Testis (tissue), 3 donors: ENCODE measurements around the gene GJB5. TPM values are rescaled to one million over a fixed set of nuclear protein-coding genes. Genes with fewer than 3 reads are reported as not detected.

Experiments
- DNase-seq: peaks from one replicate; pipeline ENCODE4 v3.0.0-alpha.2; 2019
- H3K27ac ChIP-seq, 2 donors: fragments of 200-600 bp; sonication (generic); one replicate each; pipeline ENCODE4 v1.5.1; 2019
- H3K27me3 ChIP-seq: fragments of 200-600 bp; sonication (generic); one replicate; pipeline ENCODE4 v1.5.1; 2019
- H3K36me3 ChIP-seq: fragments of 200-600 bp; sonication (generic); one replicate; pipeline ENCODE4 v1.5.1; 2017; ENCODE audit warnings: low read depth; ENCODE audit errors: missing control alignments
- H3K4me1 ChIP-seq: fragments of 200-600 bp; sonication (generic); one replicate; pipeline ENCODE4 v1.5.1; 2019
- H3K4me3 ChIP-seq, 2 donors: fragments of 200-600 bp; sonication (generic); one replicate each; pipeline ENCODE4 v1.5.1; 2017 to 2019
- H3K9me3 ChIP-seq: fragments of 200-600 bp; sonication (generic); one replicate; pipeline ENCODE4 v1.5.1; 2017
- POLR2A ChIP-seq: fragments of 450-650 bp; IDR thresholded peaks from one replicate; pipeline ENCODE4 v1.6.1; 2017; ENCODE audit warnings: antibody characterized with exemption, mild to moderate bottlenecking, moderate library complexity
- WGBS, 2 donors: methylation state at CpG; one replicate each; pipeline ENCODE4 v1.1.5; 2018; 5-methylcytosine and 5-hydroxymethylcytosine counted together
- intact Hi-C: fragments of 100-400 bp; cut with DNase I; formaldehyde crosslinking; loops from one replicate; pipeline ENCODE4 v1.15.1; 2023; ENCODE audit warnings: low total_unique reads
- polyA plus RNA-seq: library from polyadenylated mRNA; stranded (reverse); fragments of 350-450 nt; fragmentation: Illumina TruSeq; extraction: RNeasy Lipid Tissue Mini Kit (QIAGEN cat#74804); gene quantifications from one replicate; pipeline ENCODE4 v1.2.3, GENCODE V29; 2014; ENCODE audit warnings: low read depth, low replicate concordance; ENCODE audit not compliant: insufficient read depth
- total RNA-seq, 2 donors: library from RNA; depleted of rRNA; stranded (reverse); fragments of >200 nt; gene quantifications; one replicate each; pipeline ENCODE4 v1.2.3, GENCODE V29; 2016
- TF ChIP-seq, protein P1 (sequence below), 3 experiments: fragments of 450-650 bp in 2 of 3; fragments of 200-600 bp in 1 of 3; sonication (generic) in 1 of 3; IDR thresholded peaks; one replicate each; pipeline ENCODE4 v1.5.1; 2016 to 2019; ENCODE audit warnings: antibody characterized with exemption in 3 of 3, mild to moderate bottlenecking in 2 of 3, moderate library complexity in 1 of 3

Gene GJB5
- total and polyA plus RNA-seq, 3 donors from 2014 or later: not detected

DNA sequence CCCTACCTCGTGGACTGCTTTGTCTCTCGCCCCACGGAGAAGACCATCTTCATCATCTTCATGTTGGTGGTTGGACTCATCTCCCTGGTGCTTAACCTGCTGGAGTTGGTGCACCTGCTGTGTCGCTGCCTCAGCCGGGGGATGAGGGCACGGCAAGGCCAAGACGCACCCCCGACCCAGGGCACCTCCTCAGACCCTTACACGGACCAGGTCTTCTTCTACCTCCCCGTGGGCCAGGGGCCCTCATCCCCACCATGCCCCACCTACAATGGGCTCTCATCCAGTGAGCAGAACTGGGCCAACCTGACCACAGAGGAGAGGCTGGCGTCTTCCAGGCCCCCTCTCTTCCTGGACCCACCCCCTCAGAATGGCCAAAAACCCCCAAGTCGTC is 39.9 kb downstream of the GJB5 start:
- intact Hi-C loops: loop anchor here (5.0 kb wide), 1 partner anchor 58 kb away; no protein-coding TSS in a partner anchor
- H3K27ac ChIP-seq: no peak overlapping the region
- H3K4me3 ChIP-seq: no peak overlapping the region
- H3K4me1 ChIP-seq: peaks cover 5% of the 10 kb centered on the region
- TF ChIP-seq, protein P1, sequence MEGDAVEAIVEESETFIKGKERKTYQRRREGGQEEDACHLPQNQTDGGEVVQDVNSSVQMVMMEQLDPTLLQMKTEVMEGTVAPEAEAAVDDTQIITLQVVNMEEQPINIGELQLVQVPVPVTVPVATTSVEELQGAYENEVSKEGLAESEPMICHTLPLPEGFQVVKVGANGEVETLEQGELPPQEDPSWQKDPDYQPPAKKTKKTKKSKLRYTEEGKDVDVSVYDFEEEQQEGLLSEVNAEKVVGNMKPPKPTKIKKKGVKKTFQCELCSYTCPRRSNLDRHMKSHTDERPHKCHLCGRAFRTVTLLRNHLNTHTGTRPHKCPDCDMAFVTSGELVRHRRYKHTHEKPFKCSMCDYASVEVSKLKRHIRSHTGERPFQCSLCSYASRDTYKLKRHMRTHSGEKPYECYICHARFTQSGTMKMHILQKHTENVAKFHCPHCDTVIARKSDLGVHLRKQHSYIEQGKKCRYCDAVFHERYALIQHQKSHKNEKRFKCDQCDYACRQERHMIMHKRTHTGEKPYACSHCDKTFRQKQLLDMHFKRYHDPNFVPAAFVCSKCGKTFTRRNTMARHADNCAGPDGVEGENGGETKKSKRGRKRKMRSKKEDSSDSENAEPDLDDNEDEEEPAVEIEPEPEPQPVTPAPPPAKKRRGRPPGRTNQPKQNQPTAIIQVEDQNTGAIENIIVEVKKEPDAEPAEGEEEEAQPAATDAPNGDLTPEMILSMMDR (IDR thresholded peaks at IDR 0.05): no peak
- no peak for TF ChIP-seq POLR2A
- no peaks in the 10 kb centered on the region for H3K9me3 ChIP-seq
- no peak for DNase-seq
- no peaks in the 10 kb centered on the region for H3K27me3 ChIP-seq
- 90 to 98% methylated on average over 7 to 12 of the region's 12 CpGs for WGBS, 2 donors
- no peaks in the 10 kb centered on the region for H3K36me3 ChIP-seq

DNA sequence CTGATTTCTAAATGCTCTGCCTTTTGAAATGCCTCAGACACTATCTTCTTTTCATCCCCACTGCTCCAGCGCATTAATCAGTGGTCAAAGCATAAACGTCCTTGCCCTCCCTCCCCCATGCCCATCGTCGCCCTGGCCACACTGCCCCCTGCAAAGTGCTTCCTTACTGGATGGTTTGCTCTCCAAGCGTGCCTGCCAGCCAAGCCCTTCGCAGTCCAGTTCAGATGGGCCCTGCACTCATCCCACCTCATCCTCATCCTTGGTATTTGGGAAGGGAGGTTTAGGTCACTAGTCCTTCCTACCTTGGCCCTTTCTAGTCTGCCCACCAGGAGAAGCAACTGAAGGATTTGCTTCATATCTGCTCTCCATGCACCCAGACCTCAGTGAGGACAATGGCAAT is 41.1 kb downstream of the GJB5 start:
- no peak for DNase-seq
- intact Hi-C loops: no loop called here
- Histone ChIP-seq H3K4me3 (no peak overlapping the region), H3K27ac (peak overlapping the region in 1 of 2 donors; percentile 47), H3K27me3 (no peaks in the 10 kb centered on the region), H3K9me3 (no peaks in the 10 kb centered on the region), H3K36me3 (no peaks in the 10 kb centered on the region), H3K4me1 (peaks cover 5% of the 10 kb centered on the region)
- no peak for TF ChIP-seq POLR2A
- TF ChIP-seq, protein P1 (IDR thresholded peaks at IDR 0.05): no peak
- 69 to 76% methylated on average over 6 of the region's 6 CpGs for WGBS, 2 donors

DNA sequence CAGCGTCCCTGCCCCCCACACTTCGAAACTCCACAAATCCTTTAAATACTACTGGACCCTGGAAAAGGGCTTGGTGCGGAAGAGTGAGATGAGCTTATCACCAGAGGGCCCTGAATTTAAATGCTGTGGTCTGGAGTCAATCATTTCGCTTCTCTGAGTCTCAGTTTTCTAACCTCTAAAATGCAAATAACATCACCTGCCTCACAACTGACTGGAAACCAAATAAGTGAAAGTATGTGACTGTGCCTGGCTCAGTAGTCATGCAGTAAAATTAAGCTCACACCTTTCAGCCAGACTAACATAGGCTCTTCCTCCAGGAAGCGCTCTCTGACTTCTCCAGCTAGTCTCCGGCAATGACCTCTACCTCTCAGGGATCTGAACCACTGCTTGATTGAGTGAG is 42.1 kb downstream of the GJB5 start:
- no peak for DNase-seq
- intact Hi-C loops: no loop called here
- WGBS, 2 donors: 87 to 91% methylated on average over 6 of the region's 6 CpGs
- no peak overlapping the region for H3K27ac ChIP-seq
- TF ChIP-seq, protein P1 (IDR thresholded peaks at IDR 0.05): no peak
- TF ChIP-seq POLR2A: no peak
- no peaks in the 10 kb centered on the region for H3K36me3 ChIP-seq
- peaks cover 5% of the 10 kb centered on the region for H3K4me1 ChIP-seq
- H3K4me3 ChIP-seq: no peak overlapping the region
- H3K27me3 ChIP-seq: no peaks in the 10 kb centered on the region
- no peaks in the 10 kb centered on the region for H3K9me3 ChIP-seq

DNA sequence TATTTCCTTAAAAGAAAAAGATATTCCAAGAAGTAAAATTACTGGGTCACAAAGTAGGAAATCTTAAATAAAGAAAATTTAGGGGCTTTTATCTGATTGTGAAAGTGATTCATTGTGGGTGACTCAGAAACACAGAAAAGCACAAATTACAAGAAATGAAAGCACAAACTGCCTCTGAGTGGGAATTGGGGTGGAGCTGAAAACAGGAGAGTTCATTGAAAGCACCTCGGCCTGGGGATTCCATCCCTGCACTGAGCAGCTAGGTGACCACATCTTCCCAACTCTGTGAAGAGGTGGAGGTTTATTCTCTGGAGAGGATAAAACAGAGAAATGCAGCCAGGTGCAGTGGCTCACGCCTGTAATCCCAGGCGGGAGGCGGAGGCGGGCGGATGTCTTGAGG is 45.4 kb downstream of the GJB5 start:
- no peak overlapping the region for H3K27ac ChIP-seq
- 87 to 94% methylated on average over 6 of the region's 6 CpGs for WGBS, 2 donors

DNA sequence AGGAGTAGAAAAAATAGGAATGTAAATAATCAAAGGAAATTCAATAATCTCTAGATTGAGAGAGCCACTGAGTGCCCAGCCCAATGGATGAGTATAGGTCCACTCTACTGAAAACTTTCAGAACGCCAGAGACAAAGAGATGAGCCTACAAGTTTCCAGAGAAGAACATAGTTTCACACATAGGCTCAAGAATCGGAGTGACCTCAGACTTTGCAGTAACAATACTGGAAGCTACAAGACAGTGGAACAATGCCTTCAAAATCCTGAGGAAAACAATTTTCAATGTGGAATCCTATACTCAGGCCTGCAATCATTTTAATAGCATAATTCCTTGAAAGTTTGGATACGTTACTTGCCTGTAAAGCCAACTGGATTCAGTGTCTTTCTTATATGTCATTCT is 48.9 kb downstream of the GJB5 start:
- intact Hi-C loops: no loop called here
- WGBS, 2 donors: 93 to 96% methylated on average over 3 of the region's 3 CpGs
- no peak overlapping the region for H3K27ac ChIP-seq
- H3K36me3 ChIP-seq: no peaks in the 10 kb centered on the region
- DNase-seq: no peak
- H3K27me3 ChIP-seq: no peaks in the 10 kb centered on the region
- H3K4me1 ChIP-seq: no peaks in the 10 kb centered on the region
- TF ChIP-seq POLR2A: no peak
- TF ChIP-seq, protein P1 (IDR thresholded peaks at IDR 0.05): no peak
- H3K4me3 ChIP-seq: no peak overlapping the region
- no peaks in the 10 kb centered on the region for H3K9me3 ChIP-seq

More for the DNA sequence above, 45.4 kb downstream of the GJB5 start:
- H3K36me3 ChIP-seq: no peaks in the 10 kb centered on the region
- H3K27me3 ChIP-seq: no peaks in the 10 kb centered on the region
- no peaks in the 10 kb centered on the region for H3K4me1 ChIP-seq
- no peaks in the 10 kb centered on the region for H3K9me3 ChIP-seq
- intact Hi-C loops: no loop called here
- DNase-seq: no peak
- no peak overlapping the region for H3K4me3 ChIP-seq
- TF ChIP-seq, protein P1 (IDR thresholded peaks at IDR 0.05): no peak
- no peak for TF ChIP-seq POLR2A
